ENCODE measurements around the gene KLHL22.

- TF ChIP-seq, protein P1, sequence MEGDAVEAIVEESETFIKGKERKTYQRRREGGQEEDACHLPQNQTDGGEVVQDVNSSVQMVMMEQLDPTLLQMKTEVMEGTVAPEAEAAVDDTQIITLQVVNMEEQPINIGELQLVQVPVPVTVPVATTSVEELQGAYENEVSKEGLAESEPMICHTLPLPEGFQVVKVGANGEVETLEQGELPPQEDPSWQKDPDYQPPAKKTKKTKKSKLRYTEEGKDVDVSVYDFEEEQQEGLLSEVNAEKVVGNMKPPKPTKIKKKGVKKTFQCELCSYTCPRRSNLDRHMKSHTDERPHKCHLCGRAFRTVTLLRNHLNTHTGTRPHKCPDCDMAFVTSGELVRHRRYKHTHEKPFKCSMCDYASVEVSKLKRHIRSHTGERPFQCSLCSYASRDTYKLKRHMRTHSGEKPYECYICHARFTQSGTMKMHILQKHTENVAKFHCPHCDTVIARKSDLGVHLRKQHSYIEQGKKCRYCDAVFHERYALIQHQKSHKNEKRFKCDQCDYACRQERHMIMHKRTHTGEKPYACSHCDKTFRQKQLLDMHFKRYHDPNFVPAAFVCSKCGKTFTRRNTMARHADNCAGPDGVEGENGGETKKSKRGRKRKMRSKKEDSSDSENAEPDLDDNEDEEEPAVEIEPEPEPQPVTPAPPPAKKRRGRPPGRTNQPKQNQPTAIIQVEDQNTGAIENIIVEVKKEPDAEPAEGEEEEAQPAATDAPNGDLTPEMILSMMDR (conservative IDR thresholded peaks at IDR 0.05 in 1 of 2, IDR thresholded peaks at IDR 0.05 in 1 of 2; ENCODE audit: low read depth in 1 of 2, low read length in 2 of 2): no peak
- TF ChIP-seq EZH2 (IDR thresholded peaks at IDR 0.05; ENCODE audit: low read length, missing control alignments): no peak
These were observed 92.4 kb downstream of the KLHL22 start for GRCh38 chr22:20402960-20403778.
